ENCODE measurements around the gene RGS7.

Gene RGS7

DNA sequence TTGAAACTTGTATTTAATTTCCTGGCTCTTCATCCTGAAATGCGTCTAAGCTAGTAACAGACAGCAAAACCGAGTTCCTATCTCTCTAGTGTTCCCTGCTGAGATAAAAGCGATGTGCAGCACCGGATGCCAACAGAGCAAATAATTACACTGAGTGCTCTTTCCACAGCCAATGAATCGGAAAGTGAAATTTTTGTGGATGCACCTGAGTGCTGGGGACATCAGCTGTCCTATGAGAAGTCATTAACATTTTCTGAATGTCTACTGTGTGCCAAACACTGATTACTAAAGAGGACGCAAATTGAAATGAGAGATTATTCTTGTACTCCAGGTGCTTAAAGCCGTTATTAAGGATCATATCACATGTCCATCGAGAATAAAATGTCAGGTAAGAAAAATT, 278.0 kb downstream of the RGS7 start:
- DNase-seq (ENCODE audit: low read depth) = no peak

DNA sequence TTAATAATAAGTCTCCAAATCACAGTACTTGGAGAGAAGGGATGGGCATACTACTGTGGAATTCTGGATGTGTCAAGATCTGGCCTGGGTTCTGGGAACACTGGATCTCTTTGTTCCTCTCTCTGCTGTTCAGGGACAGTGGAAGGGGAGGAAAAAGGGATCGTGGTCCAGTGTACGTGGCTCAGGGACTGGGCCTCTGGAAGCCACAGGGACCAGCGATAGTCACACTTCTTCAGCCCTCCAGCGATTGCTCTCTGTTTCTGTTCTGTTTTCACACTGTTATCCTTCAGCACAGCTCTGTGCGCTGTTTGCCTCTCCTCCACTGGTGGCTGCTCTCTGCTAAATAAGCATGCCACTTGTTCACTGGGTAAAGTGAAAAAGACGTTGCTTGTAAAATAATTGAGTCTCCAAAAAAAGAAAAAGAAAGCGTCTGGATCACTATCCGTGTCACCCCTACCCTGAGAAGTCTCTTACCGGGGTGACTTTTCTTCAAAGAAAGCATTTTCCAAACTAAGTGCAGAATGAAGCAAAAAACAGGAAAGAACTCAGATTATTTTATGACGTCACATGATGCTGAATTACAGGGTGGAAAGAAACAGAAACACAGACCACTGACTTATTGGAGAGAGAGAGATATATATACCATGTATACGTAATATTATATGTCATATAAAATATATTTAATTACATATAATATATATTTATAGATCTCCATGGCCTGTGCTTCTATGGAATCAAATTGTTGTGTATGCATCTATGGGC, 279.4 kb downstream of the RGS7 start:
- DNase-seq (ENCODE audit: low read depth) = no peak

DNA sequence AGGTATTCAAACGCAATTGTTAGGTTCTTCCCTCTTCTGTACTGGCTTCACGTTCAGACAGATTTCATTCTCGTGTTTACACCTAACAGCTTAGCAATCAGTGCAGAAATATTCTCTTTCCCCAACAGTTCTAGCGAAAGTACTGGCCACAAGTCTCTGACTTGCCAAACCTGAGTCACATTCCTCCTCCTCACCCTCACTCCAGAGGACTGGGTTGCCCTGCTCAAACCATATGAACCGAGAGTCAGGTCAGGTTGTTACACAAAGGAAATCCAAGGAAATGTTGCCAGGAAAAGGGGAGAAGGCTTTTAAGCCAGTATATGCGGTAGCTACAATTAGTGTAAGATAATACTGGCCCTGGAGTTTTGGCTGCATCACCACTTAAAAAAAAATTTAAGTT, 282.5 kb downstream of the RGS7 start:
- no peak for DNase-seq (ENCODE audit: low read depth)

DNA sequence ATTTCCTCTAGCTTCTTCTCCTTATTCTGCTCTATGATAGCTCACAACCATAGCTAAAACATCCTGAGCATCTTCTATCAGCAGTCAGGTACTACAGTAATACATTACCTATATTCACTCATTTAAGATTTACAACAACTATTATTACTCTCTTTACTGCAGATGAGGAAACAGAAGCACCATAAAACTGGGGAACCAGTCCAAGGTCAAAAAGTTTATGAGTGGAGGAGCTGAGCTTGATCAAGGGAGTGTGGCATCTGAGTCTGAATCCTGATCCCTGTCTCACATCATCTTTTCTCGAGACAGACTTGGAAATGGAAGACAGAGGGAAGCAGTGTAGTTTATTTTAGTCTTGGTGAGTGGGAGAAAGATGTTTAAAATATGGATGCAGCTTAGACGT, 288.6 kb downstream of the RGS7 start:
- no peak for DNase-seq (ENCODE audit: low read depth)

DNA sequence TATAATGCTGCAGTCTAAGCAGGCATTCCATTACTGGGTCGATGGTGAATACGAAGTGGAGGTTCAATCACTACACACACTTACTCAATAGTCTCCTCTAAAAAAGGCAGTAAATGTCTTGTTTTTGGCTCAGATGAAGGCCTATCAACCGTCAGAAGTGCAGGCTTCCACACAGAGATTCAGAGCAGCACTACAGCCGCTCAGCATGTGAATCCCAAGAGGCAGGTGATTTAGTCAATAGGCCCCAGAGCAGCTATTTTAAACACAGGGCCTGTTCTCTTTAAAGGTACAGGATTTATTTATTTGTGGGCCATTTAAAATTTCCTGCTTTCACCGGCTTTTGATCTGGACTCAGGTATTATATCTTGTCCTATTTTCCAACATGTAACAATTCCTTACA, 293.7 kb downstream of the RGS7 start:
- DNase-seq (ENCODE audit: low read depth) = no peak

DNA sequence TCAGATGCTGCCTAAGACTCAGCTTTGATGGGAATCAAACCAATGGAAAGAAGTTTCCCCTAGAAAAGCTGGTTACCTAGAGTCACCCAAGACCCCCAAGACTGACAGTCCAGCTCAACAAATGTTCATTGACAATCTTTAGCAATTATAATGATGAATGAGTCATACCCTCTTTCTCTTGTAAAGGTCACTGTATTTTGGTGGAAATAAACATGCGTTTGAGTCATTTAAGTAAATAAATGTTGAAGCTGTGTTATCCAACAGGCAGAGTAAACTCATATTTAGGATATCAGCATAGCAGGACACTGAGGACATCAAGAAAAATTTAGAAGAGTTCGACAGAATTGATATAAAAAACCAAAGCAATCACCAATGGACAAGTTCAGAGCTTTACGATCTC, 295.9 kb downstream of the RGS7 start:
- no peak for DNase-seq (ENCODE audit: low read depth)

DNA sequence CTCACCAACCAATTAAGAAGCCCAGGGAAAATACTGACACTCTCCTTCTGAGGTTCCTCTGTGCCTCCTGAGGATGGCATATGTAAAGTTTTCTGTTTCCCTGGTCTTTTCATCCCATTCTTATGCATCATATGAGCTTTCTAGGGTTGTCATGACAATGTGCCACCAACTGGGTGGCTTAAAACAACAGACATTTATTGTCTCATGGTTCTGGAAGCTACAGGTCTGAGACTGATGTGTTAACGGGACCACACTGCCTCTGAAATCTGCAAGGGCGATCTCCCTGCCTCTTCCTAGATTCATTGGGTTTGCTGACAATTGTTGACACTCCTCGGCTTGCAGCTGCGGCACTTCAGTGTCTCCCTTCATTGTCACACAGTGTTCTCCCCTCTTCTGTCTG, 308.4 kb downstream of the RGS7 start:
- no peak for DNase-seq (ENCODE audit: low read depth)

DNA sequence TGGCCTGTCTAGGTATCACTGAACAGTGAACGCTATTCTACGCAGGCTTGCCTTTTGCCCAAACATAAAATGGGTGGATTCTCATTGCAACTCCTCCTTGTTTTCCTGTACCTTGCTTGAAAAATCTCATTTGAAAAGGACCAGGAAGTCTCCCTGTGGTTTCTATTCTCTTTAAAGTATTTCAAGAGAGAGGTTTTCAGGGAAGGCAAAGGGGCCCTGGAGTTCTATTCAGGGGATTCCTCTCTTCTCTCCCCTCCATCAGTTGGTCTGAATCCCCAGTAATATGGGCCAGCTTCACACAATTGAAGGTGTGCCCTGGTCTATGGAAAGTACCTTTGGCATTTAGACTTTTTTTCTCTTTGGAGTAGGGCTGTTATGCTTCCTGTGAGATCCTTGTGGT, 311.3 kb downstream of the RGS7 start:
- no peak for DNase-seq (ENCODE audit: low read depth)

DNA sequence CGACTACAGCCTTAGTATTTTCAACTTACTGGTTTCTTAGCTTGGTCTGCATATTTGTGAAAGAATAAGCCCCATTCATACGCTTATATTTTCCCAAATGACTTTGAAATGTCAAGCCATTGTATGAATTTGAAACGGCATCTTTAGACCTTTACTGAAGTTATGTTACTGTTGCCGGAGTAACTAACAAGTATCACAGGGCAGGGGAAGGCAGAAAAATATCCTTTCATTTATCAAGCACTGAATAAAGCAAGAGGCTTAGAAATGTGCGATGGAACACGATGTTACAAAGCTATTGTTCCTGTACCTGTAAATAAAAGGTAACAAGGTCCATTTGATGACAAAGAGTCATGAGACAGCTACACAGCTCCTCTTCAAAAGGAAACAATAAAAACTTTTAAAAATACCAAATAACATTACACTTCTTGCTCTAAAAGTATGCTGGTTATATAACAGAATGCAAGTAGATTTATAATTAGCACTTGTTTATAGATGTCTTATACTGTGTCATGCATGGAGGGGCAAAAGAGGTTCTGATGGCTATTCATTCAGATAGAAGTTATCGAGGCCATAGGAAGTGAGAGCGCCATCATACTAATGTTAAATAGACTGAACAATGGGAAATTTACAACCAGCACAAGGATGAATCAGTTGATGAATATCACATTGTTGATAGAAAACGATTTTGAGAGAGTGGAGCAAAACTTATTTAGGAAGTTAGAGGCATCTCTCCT, 322.6 kb downstream of the RGS7 start:
- DNase-seq (ENCODE audit: low read depth) = no peak

DNA sequence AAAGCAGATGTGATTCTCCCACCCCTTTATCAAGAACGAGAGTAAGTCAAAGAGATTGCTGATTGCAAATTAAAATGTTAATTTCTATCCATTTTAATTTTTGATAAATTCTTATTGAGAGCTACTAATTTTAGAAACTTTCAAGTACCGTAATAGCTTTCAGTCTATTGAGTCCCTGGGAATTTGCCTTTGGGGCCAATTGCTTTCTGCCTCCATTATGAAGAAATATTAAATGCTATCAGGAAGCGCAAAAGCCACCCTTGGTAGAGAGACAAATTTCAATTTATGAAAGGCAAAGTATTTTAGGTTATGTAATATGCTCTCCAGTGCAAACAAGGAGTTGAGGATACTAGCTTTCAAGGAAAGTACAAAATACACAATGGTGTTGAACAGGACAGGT, 332.2 kb downstream of the RGS7 start:
- DNase-seq (ENCODE audit: low read depth) = no peak

DNA sequence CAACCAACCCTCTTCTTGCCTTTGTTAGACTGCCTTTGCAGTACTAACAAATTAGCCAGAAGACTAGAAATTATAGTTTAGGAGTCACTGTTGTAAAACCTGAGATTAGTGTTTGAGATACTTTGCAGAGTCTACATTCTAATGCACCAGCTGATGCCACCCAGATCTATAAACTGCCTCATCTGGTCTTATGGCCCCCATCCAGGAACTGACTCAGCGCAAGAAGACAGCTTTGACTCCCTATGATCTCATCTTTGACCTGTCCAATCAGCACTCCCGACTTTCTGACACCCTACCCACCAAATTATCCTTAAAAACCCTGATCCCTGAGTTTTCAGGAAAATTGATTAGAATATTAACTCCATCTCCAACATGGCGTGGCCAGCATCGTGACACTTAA, 334.6 kb downstream of the RGS7 start:
- DNase-seq (ENCODE audit: low read depth) = no peak

DNA sequence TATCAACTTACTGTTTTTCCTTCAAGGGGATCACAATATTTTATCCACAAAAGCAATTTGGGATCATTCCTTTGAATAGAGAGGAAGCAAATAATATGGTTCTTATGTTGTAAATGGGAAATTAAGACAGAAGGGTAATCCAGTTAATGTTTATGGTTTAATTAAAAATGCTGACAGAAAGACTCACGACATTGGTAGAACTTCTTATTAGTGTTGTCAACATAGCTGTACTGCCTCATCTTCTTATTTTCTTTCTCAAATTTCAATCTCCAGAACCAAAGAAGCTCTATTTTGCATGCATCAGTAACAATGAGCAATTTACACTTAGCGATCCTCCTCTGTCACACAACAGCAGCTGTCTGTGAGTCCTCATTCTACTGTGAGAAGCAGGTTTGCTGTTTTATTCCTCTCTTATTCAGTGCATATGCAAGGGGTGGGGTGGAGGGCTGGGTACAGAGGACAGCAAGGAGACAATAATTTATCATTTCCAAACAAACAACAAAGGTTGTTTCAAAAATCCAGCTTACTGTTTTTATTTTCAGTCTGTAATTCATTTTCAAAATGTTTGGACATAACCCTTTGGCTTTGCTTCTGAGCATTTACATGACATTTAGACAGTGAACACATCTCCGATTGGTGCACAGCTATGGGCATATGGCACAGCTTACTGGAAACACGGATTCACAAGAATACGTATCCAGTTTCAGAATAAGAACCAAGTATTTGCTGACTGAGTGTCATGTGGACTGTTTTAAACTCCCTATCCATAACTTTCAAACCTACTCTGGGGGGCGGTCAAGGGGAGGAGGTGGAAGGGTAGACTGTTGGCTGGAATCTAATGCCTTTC, 335.9 kb downstream of the RGS7 start:
- DNase-seq (ENCODE audit: low read depth) = no peak

DNA sequence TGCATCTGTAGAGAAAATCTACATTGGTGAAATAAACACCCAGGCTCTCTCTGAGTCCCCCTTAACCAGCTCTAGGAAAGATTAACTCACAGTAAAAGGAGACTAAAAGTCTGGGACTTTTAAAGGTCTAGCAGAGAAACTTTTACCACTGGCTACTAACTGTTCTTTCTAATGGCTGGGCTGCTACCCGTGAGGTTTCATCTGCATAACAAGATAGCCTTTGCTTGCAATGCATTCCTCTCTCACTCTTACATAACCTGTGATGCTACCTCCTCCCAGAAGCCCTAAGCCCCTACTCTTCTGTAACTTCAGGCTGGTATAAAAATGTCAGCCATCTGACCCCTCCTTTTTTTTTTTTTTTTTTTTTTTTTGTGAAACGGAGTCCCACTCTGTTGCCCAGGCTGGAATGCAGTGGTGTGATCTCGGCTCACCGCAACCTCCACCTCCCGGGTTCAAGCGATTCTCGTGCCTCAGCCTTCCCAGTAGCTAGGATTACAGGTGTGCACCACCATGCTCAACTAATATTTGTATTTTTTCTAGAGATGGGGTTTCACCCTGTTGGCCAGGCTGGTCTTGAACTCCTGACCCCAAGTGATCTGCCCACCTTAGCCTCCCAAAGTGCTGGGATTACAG, 344.2 kb downstream of the RGS7 start:
- no peak for DNase-seq (ENCODE audit: low read depth)

DNA sequence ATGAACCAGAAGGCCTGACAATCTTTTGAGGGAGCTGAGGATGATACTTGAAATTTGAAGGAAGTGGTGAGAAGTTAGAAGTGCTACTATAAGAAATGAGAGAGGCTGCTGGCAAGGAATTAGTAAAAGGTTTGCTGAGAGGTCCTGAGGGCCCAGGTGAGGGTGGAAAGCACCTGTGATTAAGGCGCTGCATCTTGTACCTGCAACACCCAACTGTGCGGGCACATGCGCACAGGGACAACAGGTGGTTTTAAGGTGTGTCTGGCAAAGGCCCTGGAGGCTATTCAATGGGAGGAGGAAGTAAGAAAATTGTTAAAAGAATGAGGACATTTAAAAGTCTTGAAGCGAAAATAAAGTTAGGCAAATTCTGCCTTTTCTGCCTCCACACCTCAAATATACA, 349.3 kb downstream of the RGS7 start:
- no peak for DNase-seq (ENCODE audit: low read depth)

DNA sequence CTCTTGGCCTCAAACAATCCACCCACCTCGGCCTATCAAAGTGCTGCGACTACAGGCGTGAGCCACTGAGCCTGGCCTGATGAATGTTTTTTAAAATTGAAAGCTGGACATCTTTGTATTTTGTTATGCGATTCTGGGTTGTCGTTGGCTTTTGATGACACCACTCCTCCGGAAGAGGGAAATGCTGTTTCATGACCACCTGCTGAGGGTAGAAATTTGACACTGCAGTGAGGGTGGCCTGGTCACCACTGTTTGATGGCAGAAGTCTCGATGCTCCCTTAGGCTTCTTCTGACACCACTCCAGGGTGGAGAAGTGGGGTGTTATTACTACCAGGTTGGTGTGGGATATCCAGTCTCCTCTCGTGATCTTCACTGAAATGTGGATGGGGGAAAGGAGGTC, 357.2 kb downstream of the RGS7 start:
- DNase-seq (ENCODE audit: low read depth) = no peak

DNA sequence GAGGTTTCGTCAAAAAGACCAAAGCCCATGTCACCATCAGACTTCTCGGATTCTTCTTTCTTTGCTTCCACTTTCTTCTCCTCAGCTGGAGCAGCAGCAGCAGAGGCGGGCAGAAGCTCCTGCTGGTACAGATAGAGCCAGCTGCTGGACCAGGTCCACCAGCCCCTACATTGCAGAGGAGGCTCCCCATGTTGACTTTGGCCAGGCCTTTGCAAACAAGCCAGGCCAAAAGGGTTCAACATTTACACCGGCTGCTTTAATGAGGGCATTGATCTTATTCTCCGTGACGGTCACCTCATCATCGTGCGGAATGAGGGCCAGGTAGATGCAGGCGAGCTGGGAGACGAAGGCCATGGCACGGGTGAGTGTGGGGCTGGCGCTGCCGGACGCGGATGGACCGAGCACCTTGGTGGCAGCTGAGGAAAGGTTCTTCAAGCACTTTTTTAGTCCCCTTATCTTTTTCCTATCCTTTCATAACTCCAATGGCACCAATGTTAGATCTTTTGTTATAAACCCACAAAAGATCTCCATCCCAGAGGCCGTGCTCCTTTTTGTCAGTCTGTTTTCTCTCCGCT, 358.5 kb downstream of the RGS7 start:
- DNase-seq (ENCODE audit: low read depth) = no peak

DNA sequence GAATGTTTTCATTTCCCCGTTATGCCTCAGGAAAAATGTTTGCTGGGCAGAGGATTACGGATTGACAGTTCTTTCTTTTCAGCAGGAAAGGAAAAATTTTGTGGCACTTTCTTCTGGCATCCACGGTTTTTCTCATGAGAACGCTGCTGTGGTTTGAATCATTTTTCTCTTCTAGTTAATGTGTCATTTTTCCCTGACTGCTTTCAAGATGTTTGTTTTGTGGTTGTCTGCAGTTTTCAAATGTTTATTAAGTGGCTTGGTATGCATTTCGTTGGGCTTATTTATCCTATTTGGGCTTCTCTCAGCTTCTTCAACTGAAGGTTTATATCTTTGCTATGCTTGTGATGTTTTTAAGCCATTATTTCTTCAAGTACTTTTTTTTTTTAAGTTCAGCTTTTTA, 359.0 kb downstream of the RGS7 start:
- no peak for DNase-seq (ENCODE audit: low read depth)

DNA sequence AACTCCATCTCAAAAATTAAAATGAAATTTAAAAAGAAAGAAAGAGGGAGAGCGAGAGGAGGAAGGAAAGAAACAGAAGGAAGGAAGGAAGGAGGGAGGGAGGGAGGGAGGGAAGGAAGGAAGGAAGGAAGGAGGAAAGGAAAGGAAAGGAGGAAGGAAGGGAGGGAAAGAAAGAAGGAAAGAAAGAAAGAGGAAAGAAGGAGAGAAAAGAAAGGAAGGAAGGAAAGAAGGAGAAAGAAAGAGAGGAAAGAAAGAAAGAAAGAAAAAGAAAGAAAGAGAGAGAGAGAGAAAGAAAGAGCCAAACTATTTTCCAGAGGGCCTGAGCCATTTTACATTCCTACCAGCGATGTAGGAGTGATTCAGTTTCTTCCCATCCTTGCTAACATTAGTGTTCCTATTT, 364.0 kb downstream of the RGS7 start:
- DNase-seq (ENCODE audit: low read depth) = no peak

DNA sequence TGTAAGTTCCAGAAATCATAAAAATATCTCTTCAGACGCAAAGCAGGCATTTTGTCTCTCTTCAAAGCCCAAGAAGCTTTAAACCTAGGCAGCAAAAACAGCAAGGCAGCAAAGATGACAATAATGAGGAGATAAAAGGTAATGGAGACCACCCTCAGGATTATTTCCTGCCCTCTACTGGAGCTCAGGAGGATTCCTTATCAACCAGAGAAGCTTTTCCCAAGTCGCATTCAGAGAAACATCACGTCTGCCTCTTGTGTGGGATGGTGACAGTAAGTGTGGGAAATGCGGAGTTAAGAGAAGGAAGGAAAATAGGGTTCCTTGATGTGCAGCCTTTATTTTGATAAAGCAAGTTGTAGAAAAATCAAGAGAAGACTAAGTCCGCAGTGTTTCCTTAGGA, 365.8 kb downstream of the RGS7 start:
- DNase-seq (ENCODE audit: low read depth) = no peak

DNA sequence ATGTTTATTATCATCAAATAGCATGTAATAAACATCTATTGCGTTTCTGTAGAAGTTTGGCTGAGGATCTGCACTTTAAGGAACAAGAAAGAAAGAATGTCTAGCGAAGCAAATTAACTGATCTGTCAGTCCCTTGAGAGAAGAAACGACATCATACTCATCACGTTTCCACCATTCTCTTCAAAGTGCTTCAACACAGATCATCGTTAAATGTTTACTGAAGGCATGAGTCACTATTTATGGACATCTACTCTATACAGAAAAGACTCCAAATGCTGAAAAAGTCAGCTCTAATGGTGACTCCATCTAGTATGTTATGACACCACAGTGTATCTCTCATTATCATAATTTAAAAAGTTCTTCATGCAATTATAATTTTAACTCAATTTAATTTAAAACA, 369.1 kb downstream of the RGS7 start:
- DNase-seq (ENCODE audit: low read depth) = no peak

DNA sequence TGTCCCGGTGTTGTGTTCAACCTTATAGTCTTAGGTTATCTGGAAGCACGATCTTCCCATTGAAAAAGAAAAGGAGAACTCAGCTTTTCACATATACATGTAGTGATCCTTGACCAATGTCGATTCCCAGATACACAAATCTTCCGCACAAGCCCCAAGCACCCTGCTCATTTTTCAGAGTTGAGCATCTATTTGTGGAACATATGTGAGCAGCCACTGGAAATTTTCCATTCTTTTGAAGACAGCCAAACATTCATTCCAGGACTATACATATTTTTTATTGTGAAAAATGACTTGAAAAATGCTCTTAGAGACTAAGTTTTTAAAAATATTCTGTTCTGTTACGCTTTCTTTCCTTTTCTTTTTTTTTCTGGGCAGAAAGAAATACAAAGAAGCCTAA, 371.9 kb downstream of the RGS7 start:
- DNase-seq (ENCODE audit: low read depth) = no peak

DNA sequence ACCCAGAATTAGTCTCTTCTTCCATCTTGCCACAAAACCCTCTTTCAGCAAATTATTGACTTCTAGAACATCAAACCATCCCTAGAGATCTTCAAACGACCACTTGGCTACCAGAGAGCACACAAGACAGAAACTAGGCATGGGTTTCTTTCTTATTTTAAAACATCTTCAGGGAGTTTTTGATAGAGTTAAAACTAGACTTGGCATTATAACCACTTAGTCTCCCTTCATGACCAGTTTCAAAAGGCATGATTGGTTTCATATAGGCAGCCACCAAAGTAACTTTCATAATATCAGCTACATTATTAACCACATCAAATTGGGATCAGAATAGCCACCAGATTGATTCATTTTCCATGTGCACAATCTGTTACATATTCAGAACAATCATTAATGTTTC, 376.7 kb downstream of the RGS7 start:
- no peak for DNase-seq (ENCODE audit: low read depth)
